CD4-positive, alpha-beta T cell treated with Interleukin-4 for 4 hours (primary cell): ENCODE measurements around the gene ANKS1B.
"Not testable (repeated sequence)": the region's sequence is repeated elsewhere in the genome, so short reads cannot be mapped to it uniquely, and the experiment has no call there.

Experiments
- DNase-seq: peaks from one replicate; pipeline ENCODE4 v3.0.0-alpha.2; 2020

Gene ANKS1B

DNA sequence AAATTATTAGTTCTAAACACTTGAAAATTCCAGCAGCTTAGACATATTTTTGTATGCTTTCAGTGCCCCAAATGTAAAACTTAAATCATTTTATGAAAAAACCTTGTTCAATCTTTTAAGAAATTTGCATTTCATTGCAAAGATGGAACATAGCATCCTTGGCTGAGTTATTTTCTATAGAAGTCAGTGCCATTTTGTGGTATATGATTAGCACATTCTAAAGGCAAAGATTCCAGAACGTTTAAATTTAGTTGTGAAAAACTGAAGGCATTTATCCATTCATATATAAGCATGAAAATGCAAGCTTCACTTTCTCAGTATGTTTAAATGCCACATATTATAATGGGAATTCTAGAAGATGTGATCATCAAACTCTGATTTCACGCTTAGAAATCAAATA lies 1007.5 kb downstream of the ANKS1B start:
- DNase-seq, result no peak

- no peak for DNase-seq
Observed at GRCh38 chr12:98974767-98975381, 1009.9 kb downstream of the ANKS1B start.

- no peak for DNase-seq
Observed at GRCh38 chr12:98973395-98973794, 1011.3 kb downstream of the ANKS1B start.

DNA sequence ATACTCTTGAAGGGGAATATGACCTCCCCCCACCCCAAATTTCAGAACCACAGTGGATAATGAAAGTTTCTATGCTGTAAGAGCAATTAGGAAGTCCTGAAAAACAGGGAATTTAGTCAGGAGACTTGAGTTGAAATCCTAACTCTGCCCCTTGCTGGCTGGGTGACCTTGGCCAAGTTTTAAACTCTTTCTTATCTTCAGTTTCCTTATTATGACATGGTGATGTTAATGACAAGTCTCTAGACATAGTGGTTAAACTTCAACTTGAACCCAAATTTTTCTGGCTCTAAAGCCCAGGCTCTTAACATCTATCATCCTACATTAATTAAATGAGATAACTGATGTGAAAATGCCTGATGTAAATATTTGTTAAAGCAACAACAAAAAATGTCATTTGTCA lies 1013.8 kb downstream of the ANKS1B start:
- DNase-seq, result no peak

- no peak for DNase-seq
Observed at GRCh38 chr12:98970210-98970609, 1014.5 kb downstream of the ANKS1B start.

DNA sequence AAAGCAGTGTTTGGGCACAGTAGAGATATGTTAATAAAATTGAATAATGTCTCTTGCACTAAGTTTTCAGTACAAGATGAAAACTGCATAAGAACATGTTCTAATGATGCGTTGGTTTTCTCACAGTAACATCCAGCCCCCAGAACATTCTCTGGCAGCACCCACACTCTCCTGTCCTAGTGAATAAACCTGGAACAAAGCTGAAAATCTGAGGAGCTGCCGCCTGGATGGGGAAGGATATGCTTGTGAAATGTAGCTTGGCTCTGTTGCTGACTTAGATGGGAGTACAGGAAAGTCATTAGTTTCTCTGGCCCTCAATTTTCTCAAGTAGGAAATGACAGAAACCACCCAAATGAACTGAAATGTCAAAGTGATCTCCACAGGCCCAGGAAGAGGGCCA lies 1015.8 kb downstream of the ANKS1B start:
- DNase-seq, result no peak

DNA sequence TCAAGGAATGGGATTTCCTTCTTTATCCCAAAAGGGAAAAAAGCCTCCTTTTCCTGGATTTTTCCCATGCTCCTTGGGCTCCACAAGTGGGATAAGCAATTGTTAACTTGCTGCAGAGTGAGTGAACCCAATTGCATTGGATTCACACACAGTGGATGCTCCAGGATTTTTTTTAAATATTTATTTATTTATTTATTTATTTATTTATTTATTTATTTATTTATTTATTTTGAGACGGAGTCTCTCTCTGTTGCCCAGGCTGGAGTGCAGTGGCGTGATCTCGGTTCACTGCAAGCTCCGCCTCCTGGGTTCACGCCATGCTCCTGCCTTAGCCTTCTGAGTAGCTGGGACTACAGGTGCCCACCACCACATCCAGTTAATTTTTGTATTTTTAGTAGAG lies 1027.6 kb downstream of the ANKS1B start:
- not testable (repeated sequence) for DNase-seq

DNA sequence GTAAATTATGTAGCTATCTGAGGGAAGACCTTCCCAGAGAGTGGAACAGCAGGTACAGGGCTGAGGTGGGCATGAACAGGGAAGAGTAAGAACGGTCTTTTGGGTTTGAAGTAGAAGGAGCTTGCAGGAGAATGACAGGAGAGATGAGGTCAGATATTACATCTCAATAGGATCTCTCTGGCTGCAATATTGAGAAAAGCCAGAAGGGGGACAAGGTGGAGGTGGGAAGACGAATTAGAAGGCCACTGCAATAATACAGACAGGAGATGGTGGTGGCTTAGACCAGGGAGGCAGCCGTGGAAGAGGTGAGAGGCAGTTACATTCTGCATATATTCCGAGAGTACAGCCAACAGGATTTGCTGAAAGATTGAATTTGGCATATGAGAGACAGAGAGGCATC lies 1029.5 kb downstream of the ANKS1B start:
- DNase-seq, result no peak

DNA sequence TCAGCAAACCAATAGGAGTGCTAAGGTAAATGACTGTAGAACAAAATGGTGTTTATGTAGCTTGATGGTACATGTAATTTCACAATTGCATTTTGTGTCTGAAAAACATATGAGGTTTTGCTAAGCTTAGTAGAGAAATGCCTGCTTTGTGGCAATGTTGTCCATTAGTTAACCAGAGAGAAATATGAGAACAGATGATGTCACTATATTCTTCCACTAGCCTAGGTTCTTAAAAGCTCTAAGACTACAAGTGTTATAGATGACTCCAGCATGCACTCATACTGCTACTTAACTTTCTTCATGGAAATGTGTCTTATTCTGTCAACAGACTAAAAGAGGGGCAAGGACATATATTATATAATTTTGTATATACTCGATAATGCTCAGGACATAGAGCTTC lies 1030.2 kb downstream of the ANKS1B start:
- DNase-seq, result no peak

DNA sequence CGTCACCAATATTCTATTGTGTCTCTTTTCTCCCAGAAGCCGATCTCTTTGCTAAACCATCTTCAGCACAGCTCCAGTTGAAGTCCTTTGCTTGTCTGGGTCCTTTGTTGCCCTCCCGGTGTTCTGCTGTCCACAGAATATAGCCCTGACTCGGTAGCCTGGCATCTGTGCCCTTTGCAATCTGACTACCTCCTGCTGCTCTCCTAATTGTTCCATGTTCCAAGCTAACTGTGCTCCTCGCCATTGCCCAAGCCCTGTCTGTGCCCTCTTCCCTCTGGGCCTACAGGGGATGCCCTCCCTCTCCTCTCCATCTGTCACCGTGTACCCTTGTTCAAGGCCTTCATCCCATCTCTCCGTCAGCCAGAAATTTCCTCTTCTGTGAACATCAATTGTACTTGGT lies 1033.3 kb downstream of the ANKS1B start:
- DNase-seq, result no peak

DNA sequence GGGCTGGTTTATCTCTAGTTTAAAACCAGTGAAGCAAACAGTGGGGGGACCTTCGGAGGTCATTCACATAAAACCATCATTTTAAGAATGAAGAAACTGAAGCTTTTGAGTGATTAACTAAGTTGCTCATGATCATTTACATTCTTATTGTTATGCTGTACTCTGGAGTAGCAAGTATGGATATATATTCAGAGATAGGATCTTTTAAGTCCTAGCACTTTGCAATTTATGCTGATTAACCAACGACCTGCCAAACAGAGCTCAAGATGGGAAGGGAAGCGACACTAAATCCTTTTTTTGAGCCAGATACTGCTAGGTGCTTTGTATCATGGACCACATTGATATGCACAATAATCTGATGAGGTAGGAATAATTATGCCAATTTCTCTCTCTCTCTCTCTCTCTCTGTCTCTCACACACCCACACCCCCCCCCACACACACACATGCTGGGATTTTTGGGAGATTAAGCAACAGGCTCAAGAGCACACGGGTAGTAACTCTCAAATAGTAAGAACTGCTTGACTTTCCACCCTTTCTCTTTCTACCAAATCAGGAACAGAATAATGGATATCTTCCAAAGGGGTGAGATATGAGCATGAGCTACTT lies 1036.3 kb downstream of the ANKS1B start:
- no peak for DNase-seq

- no peak for DNase-seq
Observed at GRCh38 chr12:98945864-98946263, 1038.9 kb downstream of the ANKS1B start.

- DNase-seq, result no peak
Observed at GRCh38 chr12:98939926-98940325, 1044.8 kb downstream of the ANKS1B start.

DNA sequence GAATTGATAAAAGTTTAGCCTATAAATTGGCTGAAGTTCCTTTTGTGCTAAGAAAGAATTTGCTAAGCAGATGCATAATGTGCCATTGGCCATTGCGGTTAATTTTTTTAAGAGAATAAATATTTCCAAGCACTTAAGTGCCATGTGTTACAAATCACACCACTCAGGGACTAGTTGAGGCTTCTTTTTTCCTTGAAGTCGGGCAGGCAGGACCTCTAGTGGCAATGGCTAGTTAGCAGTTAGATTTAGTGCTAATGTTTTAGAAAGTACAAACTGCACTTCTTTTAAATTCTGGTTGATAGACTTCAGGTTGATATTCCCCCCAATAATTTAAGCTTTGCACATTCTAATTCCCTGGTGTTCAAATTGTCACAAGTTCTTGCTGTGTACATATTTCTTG lies 1045.4 kb downstream of the ANKS1B start:
- DNase-seq, result no peak

- no peak for DNase-seq
Observed at GRCh38 chr12:98935847-98936246, 1048.9 kb downstream of the ANKS1B start.

DNA sequence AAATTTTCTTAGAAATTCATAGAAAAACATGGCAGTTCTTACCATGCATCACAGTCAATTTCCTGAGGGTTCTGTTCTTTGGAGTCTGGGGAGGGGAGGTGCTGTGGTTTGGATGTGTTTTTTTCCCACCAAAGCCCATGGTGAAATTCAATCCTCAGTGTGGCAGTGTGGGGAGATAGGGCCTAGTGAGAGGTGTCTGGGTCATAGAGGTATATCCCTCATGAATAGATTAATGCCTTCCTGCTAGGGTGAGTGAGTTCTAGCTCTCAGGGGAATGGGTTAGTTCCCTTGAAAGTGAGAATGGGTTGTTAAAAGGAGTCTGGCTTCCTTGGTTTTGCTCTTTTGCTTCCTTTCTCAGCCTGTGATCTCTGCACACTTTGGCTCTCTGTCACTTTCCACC lies 1061.9 kb downstream of the ANKS1B start:
- no peak for DNase-seq

GRCh38 chr12:98918176-98918863 lies 1066.4 kb downstream of the ANKS1B start:
- no peak for DNase-seq

DNA sequence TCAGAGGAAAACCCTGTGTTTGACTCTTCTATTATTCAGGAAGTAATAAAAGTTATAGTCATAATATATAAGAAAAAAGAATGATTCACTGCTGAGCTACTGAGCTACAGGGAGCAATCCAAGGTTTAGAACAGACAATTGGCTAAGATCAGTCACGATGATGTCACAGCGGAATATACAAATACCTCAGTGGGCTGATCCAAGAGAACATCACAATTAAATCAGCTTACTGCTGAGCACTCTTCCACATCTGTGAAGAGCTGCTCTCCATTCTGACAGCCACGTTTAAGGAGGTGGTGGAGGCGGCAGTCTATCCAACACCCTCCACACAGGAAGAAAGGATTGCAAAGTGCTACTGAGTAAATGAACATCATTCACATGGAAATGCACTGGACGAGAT lies 1068.6 kb downstream of the ANKS1B start:
- DNase-seq, result no peak

DNA sequence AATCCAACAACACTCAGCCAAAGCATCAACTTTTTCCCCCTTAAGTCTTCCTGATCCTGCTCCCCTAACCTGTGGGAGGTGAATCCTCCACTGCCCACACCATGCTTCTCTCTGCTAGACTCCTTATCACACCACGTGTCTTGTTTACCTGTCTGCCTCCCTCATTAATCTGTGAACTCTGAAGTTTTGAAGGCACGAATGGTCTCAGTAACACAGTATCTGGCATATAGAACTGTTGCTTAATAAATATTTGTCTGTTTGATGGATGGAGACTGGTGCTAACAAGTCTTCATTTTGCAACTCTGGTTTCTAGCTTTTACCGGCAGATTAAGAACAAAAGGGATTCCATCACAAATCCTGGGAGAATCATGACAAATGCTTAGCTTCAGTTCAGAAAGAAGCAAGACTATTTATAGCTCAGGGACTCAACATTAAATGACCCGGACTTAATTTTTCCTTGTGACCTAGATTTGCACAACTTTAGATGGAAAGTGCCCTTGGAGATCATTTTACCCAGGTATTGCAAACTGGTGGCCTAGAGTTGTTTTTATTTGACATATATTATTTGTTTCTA lies 1072.2 kb downstream of the ANKS1B start:
- DNase-seq, result no peak

DNA sequence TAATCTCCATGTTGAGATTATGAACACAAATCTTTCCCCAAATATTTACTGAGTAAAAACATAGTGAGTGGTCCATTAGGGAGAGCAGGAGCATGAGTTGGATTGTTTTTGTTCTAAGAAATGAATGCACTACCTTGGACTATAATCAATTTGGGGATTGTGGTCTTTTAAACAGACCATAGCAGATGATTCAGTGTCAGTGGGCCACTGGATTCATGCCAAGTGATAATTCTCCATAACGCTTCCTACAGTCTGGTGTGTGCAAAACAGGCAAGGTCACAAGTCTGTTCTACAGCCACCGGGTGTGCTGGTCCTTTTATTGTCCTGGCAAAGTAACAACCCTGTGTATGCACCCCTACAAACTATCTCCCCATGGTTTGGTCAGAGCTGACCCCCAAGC lies 1073.3 kb downstream of the ANKS1B start:
- no peak for DNase-seq

GRCh38 chr12:98909746-98910145 lies 1075.0 kb downstream of the ANKS1B start:
- DNase-seq, result no peak

DNA sequence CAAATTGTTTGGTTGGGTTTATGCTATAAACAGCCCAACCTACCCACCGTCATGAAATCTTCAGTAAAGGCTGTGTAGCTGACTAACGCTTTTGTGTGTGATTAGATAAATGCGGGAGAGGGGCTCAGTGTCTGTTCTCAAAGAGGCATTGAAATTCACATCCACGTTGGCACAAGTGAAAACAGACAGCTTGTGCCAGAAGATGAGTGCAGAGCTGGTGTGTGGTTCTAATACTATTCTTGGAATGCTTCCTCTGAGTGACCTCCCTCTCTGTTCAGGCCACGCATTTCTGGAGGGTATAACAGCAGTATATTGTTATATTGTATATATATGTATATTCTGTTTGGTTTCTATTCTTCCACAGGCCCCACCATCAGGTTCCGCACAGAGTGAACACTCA lies 1075.9 kb downstream of the ANKS1B start:
- no peak for DNase-seq

DNA sequence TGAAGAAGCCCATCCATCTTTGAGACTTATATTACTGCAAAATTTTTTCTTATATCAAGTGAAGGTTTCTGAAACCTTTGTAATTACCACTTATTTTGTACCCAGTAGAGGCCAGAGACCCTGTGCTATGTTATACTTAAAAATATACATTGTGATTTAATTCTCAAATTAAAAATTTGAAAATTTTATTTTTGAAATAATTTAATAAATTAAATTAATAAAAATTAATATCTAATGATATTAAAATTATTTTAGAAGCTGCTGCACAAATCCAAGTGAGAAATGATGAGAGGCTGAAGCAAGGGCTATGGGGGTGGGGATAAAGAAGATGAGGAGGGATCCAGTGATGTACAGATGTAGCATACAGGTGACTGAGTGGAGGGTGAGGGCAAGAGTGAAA lies 1080.9 kb downstream of the ANKS1B start:
- DNase-seq, result no peak

GRCh38 chr12:98901189-98901588 lies 1083.5 kb downstream of the ANKS1B start:
- no peak for DNase-seq
